HG03575 (cell line): ENCODE data around the gene ABHD13.

Experiments
- ATAC-seq: cut with Tn5 transposase; IDR thresholded peaks from one replicate; pipeline ENCODE4 v1.9.1; 2021; ENCODE audit not compliant: unreplicated experiment, insufficient number of reproducible peaks, low FRiP score; ENCODE audit errors: extremely low read depth

The ABHD13 gene

GRCh38 chr13:108273429-108274118 is 55.4 kb downstream of the ABHD13 start:
- ATAC-seq = no peak

- no peak for ATAC-seq
These were observed 56.5 kb downstream of the ABHD13 start for GRCh38 chr13:108274718-108275117.

GRCh38 chr13:108276060-108276459 is 57.9 kb downstream of the ABHD13 start:
- ATAC-seq = no peak

GRCh38 chr13:108278466-108278865 is 60.3 kb downstream of the ABHD13 start:
- ATAC-seq = no peak

- ATAC-seq = no peak
These were observed 63.7 kb downstream of the ABHD13 start for GRCh38 chr13:108281901-108282300.

- ATAC-seq = no peak
These were observed 64.9 kb downstream of the ABHD13 start for GRCh38 chr13:108283110-108283509.
